Measurements from ENCODE around the gene ULK3. TPM values are rescaled to one million over a fixed set of nuclear protein-coding genes. Genes with fewer than 3 reads are reported as not detected.

ULK3 gene
- total RNA-seq, 1 donor from 2014 or later: 47.5 TPM

GRCh38 chr15:74869726-74870407 is 26.9 kb upstream of the ULK3 start:
- ATAC-seq: peak; percentile 46
- DNase-seq: peak; percentile 81
- intact Hi-C loops (cut with micrococcal nuclease): no loop called here

DNA sequence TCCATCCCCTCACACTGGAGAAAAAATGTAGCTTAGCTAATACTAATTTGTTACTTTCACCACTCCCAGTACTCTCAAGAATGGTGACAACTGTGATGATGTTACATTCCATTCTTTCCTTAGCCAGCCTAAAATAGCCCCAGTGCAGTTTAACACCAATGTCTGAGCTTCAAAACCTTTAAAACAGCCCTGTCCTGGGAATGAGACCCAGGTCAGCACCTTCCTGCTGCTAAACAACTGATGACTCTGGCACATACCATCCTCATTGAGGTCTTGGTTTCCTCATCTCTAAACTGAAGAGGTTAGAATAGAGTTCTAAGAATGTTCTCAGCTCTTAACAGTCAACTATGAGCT is 26.4 kb upstream of the ULK3 start:
- intact Hi-C loops (cut with micrococcal nuclease): no loop called here
- DNase-seq (peak; percentile 16), ATAC-seq (peak; percentile 19)

DNA sequence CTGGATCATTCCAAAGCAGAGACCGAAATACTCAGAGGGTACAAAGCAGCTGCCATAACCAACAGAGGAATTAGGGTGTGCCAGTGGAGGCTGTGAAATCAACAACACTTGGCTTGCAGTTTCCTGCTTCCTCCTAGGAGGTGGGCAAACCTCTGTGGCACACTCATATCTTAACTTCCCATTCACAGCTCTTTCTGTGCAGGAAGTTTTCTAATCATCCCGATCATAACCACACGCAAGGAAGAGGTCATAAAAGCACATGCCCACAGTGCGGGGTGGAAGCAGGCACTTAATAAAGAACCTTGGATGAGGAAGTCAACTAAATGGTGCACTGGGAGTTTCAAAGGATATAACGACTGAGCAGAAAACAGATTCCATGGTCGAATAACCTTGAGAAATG is 25.1 kb upstream of the ULK3 start:
- peak; percentile 0 for ATAC-seq
- DNase-seq: peak; percentile 46
- intact Hi-C loops (cut with micrococcal nuclease): no loop called here

DNA sequence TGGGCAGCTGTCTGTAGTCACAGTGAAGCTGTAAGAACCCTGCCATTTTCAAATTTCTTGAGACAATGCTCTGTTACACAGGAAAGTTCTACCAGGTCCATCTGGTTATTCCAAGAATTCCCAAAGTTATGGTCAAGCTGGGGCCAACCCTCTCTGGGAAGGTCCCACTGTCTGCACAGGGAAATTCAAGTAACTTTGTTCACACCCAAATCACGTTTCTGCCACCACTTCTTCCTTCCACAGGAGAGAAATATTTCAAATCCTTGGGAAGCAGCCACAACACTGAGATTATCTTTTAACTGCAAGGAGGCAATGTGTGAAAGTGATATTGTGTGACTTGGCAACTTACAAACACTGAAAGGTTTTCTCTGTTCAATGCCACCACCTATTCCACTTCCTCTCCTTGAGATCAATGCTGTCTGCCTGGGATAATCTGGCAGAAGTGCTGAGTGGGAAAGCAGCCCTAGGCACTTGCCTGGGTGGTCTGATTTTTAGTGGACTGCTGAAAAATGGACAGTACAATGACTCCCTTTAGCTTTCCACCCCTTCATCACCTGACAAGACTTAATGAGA is 24.6 kb upstream of the ULK3 start:
- intact Hi-C loops (cut with micrococcal nuclease): no loop called here
- peak; percentile 0 for DNase-seq
- ATAC-seq: no peak

- intact Hi-C loops (cut with micrococcal nuclease): no loop called here
- ATAC-seq (no peak), DNase-seq (peak; percentile 12)
Observed at GRCh38 chr15:74866090-74866489, 23.1 kb upstream of the ULK3 start.

GRCh38 chr15:74865316-74865715 is 22.4 kb upstream of the ULK3 start:
- peak; percentile 7 for DNase-seq
- intact Hi-C loops (cut with micrococcal nuclease): no loop called here

GRCh38 chr15:74864296-74864695 is 21.3 kb upstream of the ULK3 start:
- intact Hi-C loops (cut with micrococcal nuclease): no loop called here
- ATAC-seq: no peak

More at GRCh38 chr15:74865316-74865715, 22.4 kb upstream of the ULK3 start:
- no peak for ATAC-seq

GRCh38 chr15:74863239-74864056 is 20.5 kb upstream of the ULK3 start:
- intact Hi-C loops (cut with micrococcal nuclease): no loop called here
- DNase-seq (peak; percentile 13), ATAC-seq (peak; percentile 51)

More at GRCh38 chr15:74864296-74864695, 21.3 kb upstream of the ULK3 start:
- DNase-seq: peak; percentile 1

DNA sequence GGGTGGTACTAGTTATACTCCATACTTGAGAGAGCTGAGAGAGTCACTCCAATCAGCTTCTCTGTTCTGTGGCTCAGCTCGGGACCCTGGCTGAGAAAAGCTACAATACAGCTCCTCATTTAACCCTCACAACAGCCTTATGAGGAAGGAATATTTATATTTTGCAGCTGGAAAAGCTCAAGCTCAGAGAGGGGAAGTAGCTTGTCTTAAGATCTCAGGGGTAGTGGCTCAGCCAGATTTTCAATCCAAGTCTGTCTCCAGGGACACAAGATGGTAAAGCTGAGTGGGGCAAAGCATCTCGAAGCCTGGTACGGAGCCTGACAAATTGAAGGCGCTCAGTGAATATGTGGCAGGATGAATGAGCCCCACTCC is 15.4 kb upstream of the ULK3 start:
- intact Hi-C loops (cut with micrococcal nuclease): no loop called here
- no peak for DNase-seq
- ATAC-seq: no peak

DNA sequence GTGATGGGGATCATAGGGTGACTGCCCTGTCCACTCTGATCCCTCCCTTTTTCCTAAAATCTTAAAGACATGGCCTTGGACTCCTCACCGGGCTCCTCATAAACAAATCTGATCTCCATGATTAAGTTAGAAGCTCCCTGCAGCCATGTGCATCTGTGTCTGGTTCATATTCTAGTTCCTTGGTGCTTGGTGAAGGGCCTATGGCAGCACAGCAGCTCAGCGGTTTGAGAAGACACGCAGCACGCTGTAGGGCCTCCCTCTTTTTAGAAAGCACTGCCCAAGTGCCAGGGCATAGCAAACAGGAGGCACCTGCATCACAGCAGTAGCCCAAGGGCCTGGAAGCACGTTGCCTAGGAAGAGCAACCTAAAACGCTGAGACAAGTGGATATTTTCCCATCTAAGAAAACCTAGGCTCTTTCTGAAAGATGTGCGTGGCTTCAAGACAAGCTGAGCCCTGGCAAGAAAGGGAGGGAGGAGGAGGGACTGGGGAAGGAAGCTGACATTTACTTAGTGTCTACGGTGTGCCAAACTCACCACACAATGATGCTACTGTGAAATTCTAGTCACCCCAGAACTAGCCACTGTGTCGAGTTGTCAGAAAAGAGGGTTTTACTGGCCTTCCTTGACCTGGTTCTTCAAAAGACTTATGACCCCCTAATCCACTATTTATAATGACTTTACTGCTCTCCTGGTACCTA is 14.9 kb upstream of the ULK3 start:
- ATAC-seq (no peak), DNase-seq (no peak)
- intact Hi-C loops (cut with micrococcal nuclease): no loop called here

GRCh38 chr15:74857082-74857655 is 14.2 kb upstream of the ULK3 start:
- DNase-seq (no peak), ATAC-seq (peak; percentile 71)
- intact Hi-C loops (cut with micrococcal nuclease): no loop called here

GRCh38 chr15:74856537-74856936 is 13.6 kb upstream of the ULK3 start:
- intact Hi-C loops (cut with micrococcal nuclease): no loop called here
- DNase-seq: no peak
- ATAC-seq: no peak

DNA sequence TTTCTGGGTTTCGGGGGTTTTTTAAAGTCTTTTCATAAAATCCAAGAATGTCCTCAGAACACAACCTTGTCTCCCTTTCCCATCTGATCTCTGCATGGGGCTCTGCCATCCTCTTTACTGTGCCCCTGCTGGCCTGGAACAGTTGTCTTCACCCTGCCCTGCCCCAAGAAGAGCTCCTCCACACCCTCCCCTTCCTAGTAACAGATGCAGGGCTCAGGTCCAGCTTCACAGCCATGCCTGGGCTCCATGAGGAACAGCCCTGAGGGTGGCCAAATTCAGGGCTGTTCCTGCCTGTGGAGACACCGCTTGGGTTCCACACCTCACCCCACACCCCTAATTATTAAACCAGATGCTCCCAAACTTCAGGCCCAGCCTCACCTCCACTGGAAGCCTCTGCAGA is 12.9 kb upstream of the ULK3 start:
- ATAC-seq (peak; percentile 69), DNase-seq (no peak)
- intact Hi-C loops (cut with micrococcal nuclease): no loop called here

DNA sequence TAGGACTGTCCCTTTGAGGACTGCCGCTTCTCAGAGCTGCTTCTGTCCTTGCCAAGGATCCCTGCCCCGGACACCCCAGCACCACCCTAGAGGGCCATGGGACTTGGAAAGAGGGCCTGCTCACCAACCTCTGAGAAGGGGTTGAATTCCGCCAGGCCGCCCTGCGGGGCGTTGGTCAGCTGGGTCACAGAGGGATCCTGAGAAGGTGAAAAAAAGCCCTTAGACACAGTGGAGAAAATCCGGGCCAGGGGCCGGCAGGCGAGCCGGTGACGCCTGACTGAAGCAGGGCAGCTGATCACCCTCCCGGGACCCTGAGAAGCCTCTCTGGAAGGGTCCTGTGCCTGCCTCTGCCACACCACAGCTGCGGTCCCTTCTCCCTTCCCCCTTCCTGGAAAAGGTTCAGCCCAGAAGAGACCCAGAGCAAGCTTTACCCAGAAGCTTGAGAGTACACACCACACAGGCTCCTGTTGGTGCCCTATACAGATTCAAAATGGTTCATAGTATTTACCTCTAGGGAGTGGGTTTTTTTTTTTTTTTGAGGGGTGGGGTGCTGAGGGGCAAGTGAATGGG is 11.6 kb upstream of the ULK3 start:
- intact Hi-C loops (cut with micrococcal nuclease): no loop called here
- ATAC-seq (no peak), DNase-seq (no peak)

DNA sequence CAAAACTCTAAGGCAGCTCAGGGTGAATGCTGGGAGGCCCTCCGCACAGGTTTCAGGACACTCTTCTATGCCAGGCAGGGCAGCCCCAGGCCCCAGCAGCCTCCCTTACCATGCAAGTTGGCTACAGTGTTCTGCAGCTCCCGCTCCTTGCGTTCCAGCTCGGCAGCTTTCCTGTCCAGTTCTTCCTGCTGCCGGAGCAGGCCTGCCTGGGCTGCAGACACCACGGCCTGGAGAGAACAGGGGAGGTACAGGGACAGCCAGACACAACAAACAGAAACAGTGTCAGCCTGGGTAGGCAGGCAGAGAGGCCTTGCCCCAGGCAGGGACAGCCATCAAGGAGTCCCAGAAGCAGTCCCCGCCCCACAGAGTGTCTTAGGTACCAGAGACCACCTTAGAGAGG is 9.0 kb upstream of the ULK3 start:
- DNase-seq: no peak

GRCh38 chr15:74850393-74850792 is 7.4 kb upstream of the ULK3 start:
- intact Hi-C loops (cut with micrococcal nuclease): no loop called here
- ATAC-seq: no peak
- no peak for DNase-seq

More for the DNA sequence above, 9.0 kb upstream of the ULK3 start:
- intact Hi-C loops (cut with micrococcal nuclease): no loop called here
- ATAC-seq: no peak

- intact Hi-C loops (cut with micrococcal nuclease): loop anchor here (10.0 kb wide), 1 partner anchor 57 kb away; the partner anchor contains the start of gene FAM219B
- peak; percentile 75 for DNase-seq
- ATAC-seq: peak; percentile 48
Observed at GRCh38 chr15:74847432-74847831, 4.5 kb upstream of the ULK3 start.

GRCh38 chr15:74845581-74845980 is 2.6 kb upstream of the ULK3 start:
- no peak for DNase-seq
- ATAC-seq: no peak
- intact Hi-C loops (cut with micrococcal nuclease): loop anchor here (10.0 kb wide), 1 partner anchor 59 kb away; the partner anchor contains the start of gene FAM219B

- intact Hi-C loops (cut with micrococcal nuclease): loop anchor here (10.0 kb wide), 1 partner anchor 60 kb away; the partner anchor contains the start of gene FAM219B
- ATAC-seq (no peak), DNase-seq (no peak)
Observed at GRCh38 chr15:74845208-74845568, 2.2 kb upstream of the ULK3 start.
